B cell (primary cell): Measurements from ENCODE around the gene XRCC1. TPM values are rescaled to one million over a fixed set of nuclear protein-coding genes. Genes with fewer than 3 reads are reported as not detected.

Experiments
- ATAC-seq: fragments of 200-7000 bp; cut with Tn5 transposase; one replicate; pipeline ENCODE4 v1.10.0; 2021; ENCODE audit warnings: low read depth, mild to moderate bottlenecking, moderate number of reproducible peaks, moderate library complexity
- CTCF ChIA-PET: fragments of 350-600 bp; sonication (Branson Sonifier 250); formaldehyde crosslinking; loops from one replicate; lab custom pipeline; 2021; ENCODE audit warnings: antibody characterized with exemption, inconsistent platforms; lab: Charles Lee
- POLR2A ChIA-PET: fragments of 350-600 bp; sonication (Branson Sonifier 250); formaldehyde crosslinking; loops from one replicate; lab custom pipeline; 2021; ENCODE audit warnings: antibody characterized with exemption; lab: Charles Lee
- DNase-seq: peaks from one replicate; pipeline ENCODE4 v3.0.0; 2013
- H2AFZ ChIP-seq: 2 replicates; pipeline ENCODE4 v1.6.1; 2012; ENCODE audit warnings: mild to moderate bottlenecking, low read depth, low read length; ENCODE audit not compliant: insufficient read depth, poor library complexity, severe bottlenecking
- H3K27ac ChIP-seq, 2 donors: 1 replicate in 1 of 2; 2 replicates in 1 of 2; pipeline ENCODE4 v1.5.1; 2012 to 2013; ENCODE audit warnings: low read length in 2 of 2, mild to moderate bottlenecking in 2 of 2, moderate library complexity in 1 of 2
- H3K27me3 ChIP-seq, 4 experiments: fragments of 200-600 bp in 1 of 4; sonication (generic) in 1 of 4; replicated peaks in 1 of 4; 1 replicate in 2 of 4; 2 replicates in 2 of 4; pipeline versions ENCODE4 v1.6.1 to v1.7.0; 2013 to 2016; ENCODE audit warnings: low read length in 3 of 4, mild to moderate bottlenecking in 2 of 4, mixed read lengths in 1 of 4, moderate library complexity in 1 of 4; ENCODE audit not compliant: insufficient read depth in 4 of 4, control insufficient read depth in 3 of 4; ENCODE audit errors: control extremely low read depth in 1 of 4
- H3K36me3 ChIP-seq, 2 experiments: replicated peaks in 1 of 2; 1 replicate in 1 of 2; 2 replicates in 1 of 2; pipeline versions ENCODE4 v1.6.1 to v1.7.1; 2013; ENCODE audit warnings: low read length in 1 of 2; ENCODE audit not compliant: insufficient read depth in 2 of 2, control insufficient read depth in 1 of 2; ENCODE audit errors: control extremely low read depth in 1 of 2, extremely low read depth in 1 of 2
- H3K4me1 ChIP-seq, 2 donors: fragments of 200-600 bp in 1 of 2; sonication (generic) in 1 of 2; 1 replicate in 1 of 2; 2 replicates in 1 of 2; pipeline versions ENCODE4 v1.5.1 to v1.6.1; 2013 to 2017; ENCODE audit warnings: low read length in 2 of 2; ENCODE audit not compliant: control insufficient read depth in 2 of 2, insufficient read depth in 2 of 2
- H3K4me2 ChIP-seq: replicated peaks from 2 replicates; pipeline ENCODE3; 2012; ENCODE audit warnings: mild to moderate bottlenecking, low read depth, low read length; ENCODE audit not compliant: poor library complexity, severe bottlenecking
- H3K4me3 ChIP-seq, 5 experiments: fragments of 200-600 bp in 1 of 5; sonication (generic) in 1 of 5; 1 replicate in 3 of 5; 2 replicates in 2 of 5; pipeline versions ENCODE4 v1.5.1 to v1.7.0; 2011 to 2016; ENCODE audit warnings: low read length in 4 of 5, mild to moderate bottlenecking in 4 of 5, low read depth in 2 of 5, control low read depth in 1 of 5, moderate library complexity in 1 of 5; ENCODE audit not compliant: insufficient read depth in 1 of 5; ENCODE audit errors: control extremely low read depth in 1 of 5, extremely low read depth in 1 of 5
- H3K79me2 ChIP-seq: fragments of 200-600 bp; sonication (generic); one replicate; pipeline ENCODE4 v1.6.0; 2016; ENCODE audit warnings: low read length; ENCODE audit not compliant: control insufficient read depth, insufficient read depth
- H3K9ac ChIP-seq: fragments of 200-600 bp; sonication (generic); 2 replicates; pipeline ENCODE4 v1.6.1; 2017; ENCODE audit warnings: mild to moderate bottlenecking, low read length, moderate library complexity
- H3K9me3 ChIP-seq, 3 donors: one replicate each; pipeline versions ENCODE4 v1.6.1 to v1.7.1; 2013; ENCODE audit warnings: low read length in 2 of 3; ENCODE audit not compliant: control insufficient read depth in 2 of 3, insufficient read depth in 1 of 3; ENCODE audit errors: control extremely low read depth in 1 of 3
- H4K20me1 ChIP-seq: 2 replicates; pipeline ENCODE4 v1.6.0; 2012; ENCODE audit warnings: mild to moderate bottlenecking, low read length; ENCODE audit not compliant: insufficient read depth, control insufficient read depth, poor library complexity, severe bottlenecking
- H3K27ac Mint-ChIP-seq: one replicate; pipeline ENCODE4 v1.8.0; 2021; ENCODE audit warnings: mixed read lengths
- H3K27me3 Mint-ChIP-seq: one replicate; pipeline ENCODE4 v1.8.0; 2021; ENCODE audit warnings: mixed read lengths
- H3K4me1 Mint-ChIP-seq: one replicate; pipeline ENCODE4 v1.8.0; 2021; ENCODE audit warnings: mixed read lengths
- H3K4me3 Mint-ChIP-seq: one replicate; pipeline ENCODE4 v1.8.0; 2021; ENCODE audit warnings: mixed read lengths
- H3K9me3 Mint-ChIP-seq: one replicate; pipeline ENCODE4 v1.8.0; 2022; ENCODE audit warnings: mixed read lengths; ENCODE audit not compliant: insufficient read depth
- EZH2 ChIP-seq: IDR thresholded peaks from 2 replicates; pipeline ENCODE4 v1.6.1; 2012; ENCODE audit warnings: borderline replicate concordance, low read depth, mild to moderate bottlenecking, moderate library complexity, low read length; ENCODE audit not compliant: insufficient read depth, poor library complexity, severe bottlenecking
- WGBS: methylation state at CpG from one replicate; pipeline ENCODE4 v1.1.5; 2013; ENCODE audit warnings: missing lambda C conversion rate; ENCODE audit not compliant: insufficient coverage; 5-methylcytosine and 5-hydroxymethylcytosine counted together
- intact Hi-C: fragments of 100-400 bp; cut with micrococcal nuclease; formaldehyde crosslinking; loops from one replicate; pipeline ENCODE4 v1.10.0; 2022
- polyA plus RNA-seq: library from polyadenylated mRNA; depleted of rRNA; stranded (reverse); fragments of >200 nt; gene quantifications from 2 replicates; pipeline ENCODE4 v1.2.3, GENCODE V29; 2012
- total RNA-seq, 2 donors: library from RNA; stranded (reverse); fragments of 120-200 nt in 1 of 2; gene quantifications; 1 replicate in 1 of 2; 2 replicates in 1 of 2; pipeline versions ENCODE4 v1.2.3 to v1.2.4, GENCODE V29; 2013 to 2022
- TF ChIP-seq, protein P1 (sequence below): fragments of 200-600 bp; IDR thresholded peaks from one replicate; pipeline ENCODE4 v1.8.0; 2022; ENCODE audit warnings: antibody characterized with exemption, mild to moderate bottlenecking

Gene XRCC1
- total and polyA plus RNA-seq, 2 donors (not counting 1 experiment from before 2014, with no cell fraction given) = 34.6 to 38.2 TPM

DNA sequence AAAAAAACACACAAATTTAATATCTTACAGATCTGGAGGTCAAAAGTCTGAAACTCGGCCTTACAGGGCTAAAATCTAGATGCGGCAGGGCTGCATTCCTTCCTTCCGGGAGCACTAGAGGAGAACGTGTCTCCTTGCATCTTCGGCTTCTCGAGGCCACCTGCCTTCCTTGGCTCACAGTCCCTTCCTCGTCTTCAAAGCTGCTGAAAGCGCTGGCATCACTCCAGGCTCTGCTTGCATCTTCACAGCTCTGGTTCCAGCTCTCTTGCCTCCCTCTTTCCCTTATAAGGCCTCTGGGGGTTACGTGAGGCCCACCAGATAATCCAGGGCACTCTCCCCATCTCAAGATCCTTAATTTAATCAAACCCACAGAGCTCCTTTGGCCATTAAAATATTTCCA is 10.5 kb downstream of the XRCC1 start:
- intact Hi-C loops = no loop called here
- H4K20me1 ChIP-seq = no peaks in the 10 kb centered on the region
- no peaks in the 10 kb centered on the region for H3K9me3 Mint-ChIP-seq
- POLR2A ChIA-PET = no interaction called here
- peaks cover 42 to 52% of the 10 kb centered on the region in 2 donors for H3K4me1 ChIP-seq
- peak overlapping the region; percentile 38 for H2AFZ ChIP-seq
- CTCF ChIA-PET = interaction anchor here (2.2 kb wide), 2 partner anchors 10 to 30 kb away, joined by 8 to 9 read pairs; no protein-coding TSS in a partner anchor
- WGBS = 23% methylated on average over 9 of the region's 9 CpGs
- peaks cover 55% of the 10 kb centered on the region for H3K4me1 Mint-ChIP-seq
- peaks cover 0 to 11% (median 0%) of the 10 kb centered on the region in 3 donors for H3K9me3 ChIP-seq
- peaks cover 15% of the 10 kb centered on the region for H3K79me2 ChIP-seq
- H3K27me3 ChIP-seq = no peaks in the 10 kb centered on the region
- H3K27ac ChIP-seq = peak overlapping the region; percentile 64 to 92
- H3K36me3 ChIP-seq = peaks cover 2 to 3% of the 10 kb centered on the region in 2 experiments
- peak overlapping the region; percentile 99 for H3K27ac Mint-ChIP-seq
- peak overlapping the region; percentile 24 for H3K4me3 Mint-ChIP-seq
- TF ChIP-seq, protein P1, sequence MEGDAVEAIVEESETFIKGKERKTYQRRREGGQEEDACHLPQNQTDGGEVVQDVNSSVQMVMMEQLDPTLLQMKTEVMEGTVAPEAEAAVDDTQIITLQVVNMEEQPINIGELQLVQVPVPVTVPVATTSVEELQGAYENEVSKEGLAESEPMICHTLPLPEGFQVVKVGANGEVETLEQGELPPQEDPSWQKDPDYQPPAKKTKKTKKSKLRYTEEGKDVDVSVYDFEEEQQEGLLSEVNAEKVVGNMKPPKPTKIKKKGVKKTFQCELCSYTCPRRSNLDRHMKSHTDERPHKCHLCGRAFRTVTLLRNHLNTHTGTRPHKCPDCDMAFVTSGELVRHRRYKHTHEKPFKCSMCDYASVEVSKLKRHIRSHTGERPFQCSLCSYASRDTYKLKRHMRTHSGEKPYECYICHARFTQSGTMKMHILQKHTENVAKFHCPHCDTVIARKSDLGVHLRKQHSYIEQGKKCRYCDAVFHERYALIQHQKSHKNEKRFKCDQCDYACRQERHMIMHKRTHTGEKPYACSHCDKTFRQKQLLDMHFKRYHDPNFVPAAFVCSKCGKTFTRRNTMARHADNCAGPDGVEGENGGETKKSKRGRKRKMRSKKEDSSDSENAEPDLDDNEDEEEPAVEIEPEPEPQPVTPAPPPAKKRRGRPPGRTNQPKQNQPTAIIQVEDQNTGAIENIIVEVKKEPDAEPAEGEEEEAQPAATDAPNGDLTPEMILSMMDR = no peak
- TF ChIP-seq EZH2 = no peak
- DNase-seq (no peak), ATAC-seq (no peak)
- peak overlapping the region; percentile 6 for H3K4me2 ChIP-seq
- no peak overlapping the region for H3K4me3 ChIP-seq
- no peak overlapping the region for H3K9ac ChIP-seq
- no peaks in the 10 kb centered on the region for H3K27me3 Mint-ChIP-seq

DNA sequence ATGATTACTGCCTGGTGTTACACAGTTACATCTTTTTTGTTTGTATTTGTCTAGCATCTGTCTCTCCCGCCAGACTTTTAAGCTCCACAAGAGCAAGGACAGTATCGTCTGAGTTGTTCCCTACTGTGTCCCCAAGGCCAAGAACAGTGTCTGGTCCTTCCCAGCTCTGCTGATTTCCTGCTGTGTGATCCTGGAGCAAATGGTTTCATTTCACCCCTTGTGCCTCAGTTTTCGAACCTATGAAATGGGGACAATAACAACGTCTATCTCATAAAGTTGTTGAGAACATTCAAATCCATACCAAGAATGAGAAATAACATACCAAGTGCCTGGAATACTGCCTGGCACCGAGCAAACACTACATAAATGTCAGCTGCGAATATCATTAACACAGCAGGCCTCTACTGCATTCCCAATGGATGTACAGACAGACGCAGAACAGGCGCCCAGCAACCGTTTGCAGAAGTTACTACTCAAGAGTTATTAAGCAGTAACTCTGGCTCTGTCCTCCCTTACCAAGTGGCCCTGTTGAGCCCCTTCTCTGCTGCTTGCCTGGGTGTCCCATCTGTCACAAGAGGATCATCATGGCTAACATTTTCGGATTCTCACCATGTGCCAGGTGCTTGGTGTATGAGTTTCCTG is 11.4 kb downstream of the XRCC1 start:
- TF ChIP-seq EZH2 = no peak
- TF ChIP-seq, protein P1 = no peak
- intact Hi-C loops = loop anchor here (1.0 to 2.0 kb wide), 2 partner anchors 11 to 31 kb away; partner anchors contain the start of genes PINLYP, XRCC1 and ZNF575
- H3K4me1 Mint-ChIP-seq = peaks cover 56% of the 10 kb centered on the region

More for the DNA sequence above, 11.4 kb downstream of the XRCC1 start:
- Histone ChIP-seq H3K4me2 (peak overlapping the region; percentile 25), H3K36me3 (peaks cover 3% of the 10 kb centered on the region in 2 experiments), H3K9ac (no peak overlapping the region), H2AFZ (no peak overlapping the region), H3K4me1 (peaks cover 42 to 52% of the 10 kb centered on the region in 2 donors), H3K27me3 (no peaks in the 10 kb centered on the region), H3K79me2 (peaks cover 17% of the 10 kb centered on the region), H3K9me3 (peaks cover 0 to 11% (median 0%) of the 10 kb centered on the region in 3 donors), H3K27ac (peak overlapping the region; percentile 92), H3K4me3 (no peak overlapping the region), H4K20me1 (no peaks in the 10 kb centered on the region)
- Mint-ChIP-seq H3K27me3 (no peaks in the 10 kb centered on the region), H3K27ac (peak overlapping the region; percentile 99), H3K4me3 (peak overlapping the region; percentile 9), H3K9me3 (no peaks in the 10 kb centered on the region)
- WGBS = 80% methylated on average over 10 of the region's 10 CpGs
- ChIA-PET CTCF (interaction anchor here (0.9 to 2.2 kb wide), 3 partner anchors 9 to 221 kb away, joined by 3 to 8 read pairs (median 6); no protein-coding TSS in a partner anchor), POLR2A (interaction anchor here (0.6 to 1.0 kb wide), 2 partner anchors 29 to 31 kb away, joined by 3 to 5 read pairs; partner anchors contain the start of gene ZNF575)
- no peak for DNase-seq
- ATAC-seq = no peak
